HepG2 (cell line): Measurements from ENCODE around the gene VAV2. TPM values are rescaled to one million over a fixed set of nuclear protein-coding genes. Genes with fewer than 3 reads are reported as not detected.

Experiments
- GABPA ChIP-seq, 2 experiments: IDR thresholded peaks; 2 replicates each; pipeline ENCODE4 v1.6.1; 2011 to 2016; ENCODE audit warnings: low read depth in 2 of 2, low read length in 1 of 2, missing biosample characterization in 1 of 2, missing genetic modification characterization in 1 of 2
- SRY ChIP-seq: sonication (generic); formaldehyde crosslinking; IDR thresholded peaks from 2 replicates; pipeline ENCODE4 v1.8.0; 2022; ENCODE audit warnings: mild to moderate bottlenecking, missing genetic modification reagents
- TOPORS ChIP-seq: sonication (generic); formaldehyde crosslinking; IDR thresholded peaks from 2 replicates; pipeline ENCODE4 v1.8.0; 2023; ENCODE audit warnings: mild to moderate bottlenecking, missing genetic modification reagents
- ZBTB40 ChIP-seq, 2 experiments: fragments of 450-650 bp in 1 of 2; sonication (generic) in 1 of 2; formaldehyde crosslinking in 1 of 2; IDR thresholded peaks; 2 replicates each; pipeline versions ENCODE4 v1.6.1 to v1.8.0; 2016 to 2022; ENCODE audit warnings: antibody characterized with exemption in 1 of 2, mild to moderate bottlenecking in 1 of 2, missing genetic modification reagents in 1 of 2
- ZBTB8A ChIP-seq: sonication (generic); formaldehyde crosslinking; IDR thresholded peaks from 2 replicates; pipeline ENCODE4 v1.4.0; 2020; ENCODE audit warnings: mild to moderate bottlenecking, low read depth, missing genetic modification reagents, borderline replicate concordance
- ZFP36L2 ChIP-seq: sonication (generic); formaldehyde crosslinking; IDR thresholded peaks from 2 replicates; pipeline ENCODE4 v1.4.0; 2020; ENCODE audit warnings: missing genetic modification reagents
- ZNF207 ChIP-seq: fragments of 450-650 bp; IDR thresholded peaks from 2 replicates; pipeline ENCODE4 v1.6.1; 2016; ENCODE audit warnings: antibody characterized with exemption, borderline replicate concordance
- ZNF557 ChIP-seq: sonication (generic); formaldehyde crosslinking; IDR thresholded peaks from 2 replicates; pipeline ENCODE4 v1.4.0; 2020; ENCODE audit warnings: missing genetic modification reagents
- ZNF646 ChIP-seq: sonication (generic); formaldehyde crosslinking; IDR thresholded peaks from 2 replicates; pipeline ENCODE4 v1.9.0; 2021; ENCODE audit warnings: mild to moderate bottlenecking, missing genetic modification reagents
- ZNF678 ChIP-seq: sonication (generic); formaldehyde crosslinking; IDR thresholded peaks from 2 replicates; pipeline ENCODE4 v1.4.0; 2020; ENCODE audit warnings: mild to moderate bottlenecking, missing genetic modification reagents
- ZNF772 ChIP-seq: sonication (generic); formaldehyde crosslinking; IDR thresholded peaks from 2 replicates; pipeline ENCODE4 v1.5.0; 2020; ENCODE audit warnings: mild to moderate bottlenecking, missing genetic modification reagents
- polyA plus RNA-seq, 8 experiments: library from polyadenylated mRNA; depleted of rRNA in 3 of 8; stranded (reverse) in 7 of 8; unstranded in 1 of 8; fragments of >200 nt; fragmentation: Illumina TruSeq in 4 of 8; extraction: Trizol in 4 of 8; gene quantifications; 2 replicates each; pipeline versions ENCODE4 v1.2.1 to v1.2.3, GENCODE V29; 2011 to 2016; ENCODE audit warnings: low read depth in 4 of 8, missing spikeins in 1 of 8, mixed read lengths in 1 of 8; ENCODE audit not compliant: insufficient read depth in 1 of 8
- total RNA-seq, 5 experiments: library from RNA; depleted of rRNA; stranded (reverse); fragments of >200 nt; fragmentation: Illumina TruSeq; extraction: Trizol; gene quantifications; 2 replicates each; pipeline ENCODE4 v1.2.3, GENCODE V29; 2016; ENCODE audit warnings: low read depth in 1 of 5
- TF ChIP-seq, protein P1 (sequence below): sonication (generic); formaldehyde crosslinking; IDR thresholded peaks from 2 replicates; pipeline ENCODE4 v1.8.0; 2022; ENCODE audit warnings: mild to moderate bottlenecking, missing genetic modification reagents, moderate library complexity

The VAV2 gene
- total and polyA plus RNA-seq, 2 of the 13 experiments (the other 11 are each of a cell fraction or from before 2014, with no cell fraction given), result 22.5 to 22.9 TPM

DNA sequence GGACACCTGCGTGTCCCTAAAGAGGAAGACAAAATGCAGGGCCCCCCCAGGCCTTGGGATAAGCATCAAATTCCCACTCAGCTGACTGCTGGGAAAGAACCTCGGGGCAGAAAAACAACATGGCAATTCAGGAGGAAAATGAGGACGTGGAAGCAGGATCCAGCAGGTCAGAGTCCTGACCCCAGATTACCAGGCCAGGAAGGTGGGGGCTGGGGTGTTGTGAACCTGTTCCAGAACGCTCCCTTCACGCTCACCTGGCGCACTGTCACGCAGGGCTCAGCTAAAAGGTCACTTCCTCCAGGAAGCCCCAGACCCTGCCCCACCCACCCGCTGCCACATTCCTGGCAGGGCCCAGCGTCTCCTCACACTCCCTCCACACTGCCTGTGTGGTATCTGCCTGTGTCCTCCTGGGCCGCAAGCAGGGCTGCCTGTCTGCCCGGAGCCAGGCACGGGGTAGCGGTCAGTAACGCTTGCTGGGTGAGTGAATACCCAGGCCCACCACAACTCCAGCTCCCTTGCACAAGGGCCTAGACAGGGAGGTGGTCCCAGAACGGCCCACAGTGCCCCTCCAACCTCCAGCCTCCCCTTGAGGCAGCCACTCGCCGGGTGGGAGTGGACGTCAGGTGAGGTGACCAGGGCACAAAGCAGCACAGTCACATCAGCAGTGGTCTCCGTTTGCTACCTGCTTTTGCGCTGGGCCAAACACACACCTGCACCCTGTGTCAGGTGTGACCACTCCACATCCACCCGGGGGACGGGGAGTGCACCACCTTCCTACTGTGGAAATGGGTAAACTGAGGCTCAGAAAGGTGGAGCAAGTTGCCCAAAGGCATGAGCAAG is 18.1 kb downstream of the VAV2 start (continued):
- TF ChIP-seq GABPA (IDR thresholded peaks at IDR 0.05; ENCODE audit: low read depth, low read length) (no peak), GABPA (CRISPR knock-in tag; IDR thresholded peaks at IDR 0.05; ENCODE audit: low read depth) (peak; percentile 67), ZNF207 (no peak), TOPORS (CRISPR knock-in tag) (no peak), ZNF678 (CRISPR knock-in tag) (no peak), ZBTB40 (IDR thresholded peaks at IDR 0.05) (no peak), ZBTB40 (CRISPR knock-in tag; IDR thresholded peaks at IDR 0.05) (no peak), SRY (CRISPR knock-in tag) (no peak), ZFP36L2 (CRISPR knock-in tag) (no peak), ZBTB8A (no peak), ZNF557 (CRISPR knock-in tag) (no peak), ZNF646 (CRISPR knock-in tag) (no peak), ZNF772 (no peak)
- TF ChIP-seq, protein P1, sequence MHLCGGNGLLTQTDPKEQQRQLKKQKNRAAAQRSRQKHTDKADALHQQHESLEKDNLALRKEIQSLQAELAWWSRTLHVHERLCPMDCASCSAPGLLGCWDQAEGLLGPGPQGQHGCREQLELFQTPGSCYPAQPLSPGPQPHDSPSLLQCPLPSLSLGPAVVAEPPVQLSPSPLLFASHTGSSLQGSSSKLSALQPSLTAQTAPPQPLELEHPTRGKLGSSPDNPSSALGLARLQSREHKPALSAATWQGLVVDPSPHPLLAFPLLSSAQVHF (CRISPR knock-in tag), result no peak
